ENCODE data around the gene PLD6. TPM values are rescaled to one million over a fixed set of nuclear protein-coding genes. Genes with fewer than 3 reads are reported as not detected.

The PLD6 gene
- total RNA-seq, 8 experiments from 2014 or later, result 1.9 to 18.2 (median 4.8) TPM

GRCh38 chr17:17176341-17176740, 29.8 kb downstream of the PLD6 start:
- Histone ChIP-seq H3K4me1 (replicated peaks in 1 of 2) (no peaks in the 10 kb centered on the region), H3K27ac (no peak overlapping the region), H3K4me3 (no peak overlapping the region)
- ATAC-seq (replicated peaks in 6 of 8), result no peak
- 50 to 100% (median 90%) methylated on average over 1 to 5 of the region's 12 CpGs; no CpG with 5 or more reads in 2 of the 10 experiments for WGBS, 10 experiments
- in situ Hi-C loops (cut with MboI; ENCODE audit: low pct_unique_long_range_greater_than_20kb in 2 of 9, low sequenced_read_pairs in 9 of 9, unreplicated experiment in 9 of 9), result no loop called here

- Histone ChIP-seq H3K4me1 (replicated peaks in 1 of 2) (no peaks in the 10 kb centered on the region), H3K27ac (no peak overlapping the region), H3K4me3 (no peak overlapping the region)
- in situ Hi-C loops (cut with MboI; ENCODE audit: low pct_unique_long_range_greater_than_20kb in 2 of 9, low sequenced_read_pairs in 9 of 9, unreplicated experiment in 9 of 9), result no loop called here
- ATAC-seq (replicated peaks in 6 of 8), result no peak
- WGBS, 10 experiments, result 89 to 97% (median 95%) methylated on average over 3 to 8 of the region's 12 CpGs; no CpG with 5 or more reads in 7 of the 10 experiments
Measured at GRCh38 chr17:17175917-17176316, 30.2 kb downstream of the PLD6 start.

- H3K4me1 ChIP-seq (replicated peaks in 1 of 2), result no peaks in the 10 kb centered on the region
- H3K27ac ChIP-seq, result no peak overlapping the region
- WGBS, 10 experiments, result 74 to 100% (median 100%) methylated on average over 1 to 5 of the region's 8 CpGs; no CpG with 5 or more reads in 5 of the 10 experiments
- H3K4me3 ChIP-seq, result no peak overlapping the region
- in situ Hi-C loops (cut with MboI; ENCODE audit: low pct_unique_long_range_greater_than_20kb in 2 of 9, low sequenced_read_pairs in 9 of 9, unreplicated experiment in 9 of 9), result no loop called here
- ATAC-seq (replicated peaks in 6 of 8), result no peak
Measured at GRCh38 chr17:17175340-17175739, 30.8 kb downstream of the PLD6 start.

GRCh38 chr17:17173921-17174320, 32.2 kb downstream of the PLD6 start:
- H3K4me1 ChIP-seq (replicated peaks in 1 of 2), result no peaks in the 10 kb centered on the region
- in situ Hi-C loops (cut with MboI; ENCODE audit: low pct_unique_long_range_greater_than_20kb in 2 of 9, low sequenced_read_pairs in 9 of 9, unreplicated experiment in 9 of 9), result no loop called here
- no peak overlapping the region for H3K27ac ChIP-seq
- no peak overlapping the region for H3K4me3 ChIP-seq
- 90 to 100% (median 100%) methylated on average over 1 to 5 of the region's 14 CpGs; no CpG with 5 or more reads in 5 of the 10 experiments for WGBS, 10 experiments
- no peak for ATAC-seq (replicated peaks in 6 of 8)

- Histone ChIP-seq H3K4me3 (no peak overlapping the region), H3K4me1 (replicated peaks in 1 of 2) (no peaks in the 10 kb centered on the region), H3K27ac (no peak overlapping the region)
- 73 to 100% (median 91%) methylated on average over 1 to 6 of the region's 9 CpGs; no CpG with 5 or more reads in 6 of the 10 experiments for WGBS, 10 experiments
- ATAC-seq (replicated peaks in 6 of 8), result peak in 1 of 8 experiments; percentile 2
- in situ Hi-C loops (cut with MboI; ENCODE audit: low pct_unique_long_range_greater_than_20kb in 2 of 9, low sequenced_read_pairs in 9 of 9, unreplicated experiment in 9 of 9), result no loop called here
Measured at GRCh38 chr17:17172990-17173389, 33.1 kb downstream of the PLD6 start.

GRCh38 chr17:17172001-17172939, 33.9 kb downstream of the PLD6 start:
- ATAC-seq (replicated peaks in 6 of 8), result peak in 7 of 8 experiments; percentile 24 to 87 (median 73)
- in situ Hi-C loops (cut with MboI; ENCODE audit: low pct_unique_long_range_greater_than_20kb in 2 of 9, low sequenced_read_pairs in 9 of 9, unreplicated experiment in 9 of 9), result no loop called here
- Histone ChIP-seq H3K27ac (no peak overlapping the region), H3K4me1 (replicated peaks in 1 of 2) (no peaks in the 10 kb centered on the region), H3K4me3 (no peak overlapping the region)
- 62 to 100% (median 72%) methylated on average over 3 to 14 of the region's 26 CpGs; no CpG with 5 or more reads in 3 of the 10 experiments for WGBS, 10 experiments

GRCh38 chr17:17171186-17171585, 34.9 kb downstream of the PLD6 start:
- ATAC-seq (replicated peaks in 6 of 8), result no peak
- in situ Hi-C loops (cut with MboI; ENCODE audit: low pct_unique_long_range_greater_than_20kb in 2 of 9, low sequenced_read_pairs in 9 of 9, unreplicated experiment in 9 of 9), result no loop called here

GRCh38 chr17:17170346-17170985, 35.7 kb downstream of the PLD6 start:
- H3K27ac ChIP-seq, result no peak overlapping the region
- H3K4me1 ChIP-seq (replicated peaks in 1 of 2), result no peaks in the 10 kb centered on the region
- no peak for ATAC-seq (replicated peaks in 6 of 8)
- WGBS, 10 experiments, result 83 to 100% (median 92%) methylated on average over 1 to 7 of the region's 9 CpGs; no CpG with 5 or more reads in 2 of the 10 experiments
- H3K4me3 ChIP-seq, result no peak overlapping the region
- in situ Hi-C loops (cut with MboI; ENCODE audit: low pct_unique_long_range_greater_than_20kb in 2 of 9, low sequenced_read_pairs in 9 of 9, unreplicated experiment in 9 of 9), result no loop called here

More at GRCh38 chr17:17171186-17171585, 34.9 kb downstream of the PLD6 start:
- Histone ChIP-seq H3K4me1 (replicated peaks in 1 of 2) (no peaks in the 10 kb centered on the region), H3K27ac (no peak overlapping the region), H3K4me3 (no peak overlapping the region)
- 83 to 100% (median 94%) methylated on average over 1 to 3 of the region's 7 CpGs; no CpG with 5 or more reads in 5 of the 10 experiments for WGBS, 10 experiments

GRCh38 chr17:17169396-17169795, 36.7 kb downstream of the PLD6 start:
- Histone ChIP-seq H3K4me3 (no peak overlapping the region), H3K27ac (no peak overlapping the region), H3K4me1 (replicated peaks in 1 of 2) (no peaks in the 10 kb centered on the region)
- in situ Hi-C loops (cut with MboI; ENCODE audit: low pct_unique_long_range_greater_than_20kb in 2 of 9, low sequenced_read_pairs in 9 of 9, unreplicated experiment in 9 of 9), result no loop called here
- ATAC-seq (replicated peaks in 6 of 8), result no peak
- WGBS, 10 experiments, result 74 to 100% (median 82%) methylated on average over 1 to 3 of the region's 4 CpGs; no CpG with 5 or more reads in 2 of the 10 experiments

GRCh38 chr17:17168401-17168800, 37.7 kb downstream of the PLD6 start:
- no peak overlapping the region for H3K27ac ChIP-seq
- in situ Hi-C loops (cut with MboI; ENCODE audit: low pct_unique_long_range_greater_than_20kb in 2 of 9, low sequenced_read_pairs in 9 of 9, unreplicated experiment in 9 of 9), result no loop called here
- no peak overlapping the region for H3K4me3 ChIP-seq
- WGBS, 10 experiments, result 30 to 100% (median 60%) methylated on average over 1 to 2 of the region's 5 CpGs; no CpG with 5 or more reads in 7 of the 10 experiments
- ATAC-seq (replicated peaks in 6 of 8), result peak in 3 of 8 experiments; percentile 22 to 46 (median 36)
- H3K4me1 ChIP-seq (replicated peaks in 1 of 2), result no peaks in the 10 kb centered on the region

GRCh38 chr17:17167986-17168385, 38.1 kb downstream of the PLD6 start:
- H3K27ac ChIP-seq, result no peak overlapping the region
- no peaks in the 10 kb centered on the region for H3K4me1 ChIP-seq (replicated peaks in 1 of 2)
- in situ Hi-C loops (cut with MboI; ENCODE audit: low pct_unique_long_range_greater_than_20kb in 2 of 9, low sequenced_read_pairs in 9 of 9, unreplicated experiment in 9 of 9), result no loop called here
- ATAC-seq (replicated peaks in 6 of 8), result peak in 1 of 8 experiments; percentile 13
- H3K4me3 ChIP-seq, result no peak overlapping the region
- 67 to 94% (median 80%) methylated on average over 1 to 3 of the region's 10 CpGs; no CpG with 5 or more reads in 7 of the 10 experiments for WGBS, 10 experiments

GRCh38 chr17:17167356-17167755, 38.8 kb downstream of the PLD6 start:
- WGBS, 10 experiments, result 80 to 97% (median 90%) methylated on average over 1 to 5 of the region's 10 CpGs; no CpG with 5 or more reads in 7 of the 10 experiments
- no peak overlapping the region for H3K4me3 ChIP-seq
- no peak for ATAC-seq (replicated peaks in 6 of 8)
- in situ Hi-C loops (cut with MboI; ENCODE audit: low pct_unique_long_range_greater_than_20kb in 2 of 9, low sequenced_read_pairs in 9 of 9, unreplicated experiment in 9 of 9), result no loop called here
- H3K27ac ChIP-seq, result no peak overlapping the region
- no peaks in the 10 kb centered on the region for H3K4me1 ChIP-seq (replicated peaks in 1 of 2)

- H3K27ac ChIP-seq, result no peak overlapping the region
- no peak for ATAC-seq (replicated peaks in 6 of 8)
- WGBS, 10 experiments, result 69 to 90% methylated on average over 2 to 3 of the region's 8 CpGs; no CpG with 5 or more reads in 8 of the 10 experiments
- no peaks in the 10 kb centered on the region for H3K4me1 ChIP-seq (replicated peaks in 1 of 2)
- in situ Hi-C loops (cut with MboI; ENCODE audit: low pct_unique_long_range_greater_than_20kb in 2 of 9, low sequenced_read_pairs in 9 of 9, unreplicated experiment in 9 of 9), result no loop called here
- no peak overlapping the region for H3K4me3 ChIP-seq
Measured at GRCh38 chr17:17166446-17166845, 39.7 kb downstream of the PLD6 start.

Data from motor neuron (in vitro differentiated cells).